Ectodermal cell (in vitro differentiated cells): Measurements from ENCODE around the gene SLC66A2.
"Not testable (repeated sequence)": the region's sequence is repeated elsewhere in the genome, so short reads cannot be mapped to it uniquely, and the experiment has no call there.

Experiments used
- H3K27ac ChIP-seq: 2 replicates; pipeline ENCODE4 v1.7.0; 2013; ENCODE audit warnings: mild to moderate bottlenecking, low read depth, low read length; ENCODE audit not compliant: insufficient read depth, poor library complexity, severe bottlenecking
- H3K27me3 ChIP-seq: 2 replicates; pipeline ENCODE4 v1.7.0; 2013; ENCODE audit warnings: mild to moderate bottlenecking, low read length; ENCODE audit not compliant: insufficient read depth, control insufficient read depth, poor library complexity, severe bottlenecking
- H3K36me3 ChIP-seq: one replicate; pipeline ENCODE4 v1.7.0; 2013; ENCODE audit warnings: low read length; ENCODE audit not compliant: control insufficient read depth, insufficient read depth
- H3K4me1 ChIP-seq: one replicate; pipeline ENCODE4 v1.7.0; 2013; ENCODE audit warnings: low read length; ENCODE audit not compliant: control insufficient read depth, insufficient read depth
- H3K4me3 ChIP-seq: 2 replicates; pipeline ENCODE4 v1.7.0; 2013; ENCODE audit warnings: low read depth, low read length, control low read depth; ENCODE audit not compliant: insufficient read depth
- H3K9me3 ChIP-seq: 2 replicates; pipeline ENCODE4 v1.7.0; 2013; ENCODE audit warnings: mild to moderate bottlenecking, low read length, moderate library complexity; ENCODE audit not compliant: control insufficient read depth
- WGBS, 2 experiments: methylation state at CpG; one replicate each; pipeline ENCODE4 v1.1.7; 2013; ENCODE audit warnings: missing lambda C conversion rate in 2 of 2; 5-methylcytosine and 5-hydroxymethylcytosine counted together

SLC66A2 gene

DNA sequence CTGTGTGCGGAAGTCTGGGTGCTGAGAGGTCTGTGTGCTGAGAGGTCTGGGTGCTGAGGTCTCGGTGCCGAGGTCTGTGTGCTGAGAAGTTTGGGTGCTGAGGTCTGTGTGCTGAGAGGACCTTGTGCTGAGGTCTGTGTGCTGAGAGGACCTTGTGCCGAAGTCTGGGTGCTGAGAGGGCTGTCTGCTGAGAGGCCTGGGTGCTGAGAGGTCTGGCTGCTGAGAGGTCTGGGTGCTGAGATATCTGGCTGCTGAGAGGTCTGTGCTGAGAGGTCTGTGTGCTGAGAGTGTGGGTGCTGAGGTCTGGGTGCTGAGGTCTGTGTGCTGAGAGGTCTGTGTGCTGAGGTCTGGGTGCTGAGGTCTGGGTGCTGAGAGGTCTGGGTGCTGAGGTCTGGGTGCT, 86.5 kb downstream of the SLC66A2 start:
- H3K9me3 ChIP-seq, H3K4me1 ChIP-seq, H3K27ac ChIP-seq, H3K27me3 ChIP-seq, H3K4me3 ChIP-seq, H3K36me3 ChIP-seq: not testable (repeated sequence)
- WGBS, 2 experiments, result 81 to 90% methylated on average over 4 of the region's 4 CpGs

- H3K27ac ChIP-seq, result no peak overlapping the region
- no peaks in the 10 kb centered on the region for H3K27me3 ChIP-seq
- H3K9me3 ChIP-seq, result no peaks in the 10 kb centered on the region
- H3K36me3 ChIP-seq, result no peaks in the 10 kb centered on the region
- no peaks in the 10 kb centered on the region for H3K4me1 ChIP-seq
- H3K4me3 ChIP-seq, result no peak overlapping the region
- 96% methylated on average over 74 of the region's 74 CpGs for WGBS, 2 experiments
These were observed 87.3 kb downstream of the SLC66A2 start for GRCh38 chr18:79864006-79864725.

GRCh38 chr18:79863161-79864005, 88.1 kb downstream of the SLC66A2 start:
- Histone ChIP-seq H3K27ac (no peak overlapping the region), H3K9me3 (no peaks in the 10 kb centered on the region), H3K36me3 (no peaks in the 10 kb centered on the region), H3K27me3 (no peaks in the 10 kb centered on the region), H3K4me3 (no peak overlapping the region), H3K4me1 (no peaks in the 10 kb centered on the region)
- 95 to 96% methylated on average over 102 of the region's 102 CpGs for WGBS, 2 experiments

DNA sequence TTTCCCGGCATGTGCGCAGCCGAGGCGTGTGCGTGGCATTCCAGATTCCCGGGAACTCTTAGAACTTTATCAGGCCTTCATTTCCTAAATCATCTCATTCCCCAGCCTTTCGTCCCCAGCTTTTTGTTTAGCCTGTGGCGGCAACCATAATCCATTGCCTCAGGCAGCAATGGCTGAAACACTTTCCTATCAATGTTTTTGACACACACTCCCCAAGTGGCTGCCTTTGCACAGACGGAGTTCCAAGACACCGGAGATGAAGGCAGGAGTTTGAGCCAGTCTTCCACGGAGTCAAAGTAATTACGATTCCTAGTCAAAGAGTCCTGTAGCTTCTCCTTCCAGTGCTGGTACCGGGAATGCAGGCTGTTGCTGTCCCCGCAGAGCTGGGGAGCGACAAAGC, 88.9 kb downstream of the SLC66A2 start:
- 91 to 95% methylated on average over 15 of the region's 15 CpGs for WGBS, 2 experiments
- no peaks in the 10 kb centered on the region for H3K36me3 ChIP-seq

DNA sequence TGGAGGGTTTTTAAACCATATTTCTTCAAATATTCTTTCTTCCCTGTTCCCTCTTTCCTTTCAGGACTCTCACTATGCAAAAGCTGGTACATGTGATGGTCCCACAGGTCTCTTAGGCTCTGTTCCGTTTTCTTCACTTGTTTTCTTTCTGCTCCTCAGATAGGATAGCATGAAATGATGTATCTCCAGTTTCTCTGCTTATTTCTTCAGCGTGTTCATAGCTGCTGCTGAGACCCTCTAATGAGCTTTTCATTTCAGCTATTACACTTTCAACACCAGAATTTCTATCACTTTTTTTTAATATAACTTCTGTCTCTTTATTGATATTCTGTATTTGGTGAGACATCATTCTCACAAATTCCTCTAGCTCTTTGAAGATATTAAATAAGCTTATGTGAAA, 89.8 kb downstream of the SLC66A2 start:
- 84 to 88% methylated on average over 2 of the region's 2 CpGs for WGBS, 2 experiments

More for the DNA sequence above, 88.9 kb downstream of the SLC66A2 start:
- H3K4me1 ChIP-seq, result no peaks in the 10 kb centered on the region
- H3K4me3 ChIP-seq, result no peak overlapping the region
- no peaks in the 10 kb centered on the region for H3K9me3 ChIP-seq
- no peak overlapping the region for H3K27ac ChIP-seq
- H3K27me3 ChIP-seq, result no peaks in the 10 kb centered on the region

GRCh38 chr18:79859314-79859713, 92.1 kb downstream of the SLC66A2 start:
- no peaks in the 10 kb centered on the region for H3K36me3 ChIP-seq
- H3K4me1 ChIP-seq, result no peaks in the 10 kb centered on the region
- WGBS, 2 experiments, result 91 to 93% methylated on average over 7 of the region's 7 CpGs
- no peaks in the 10 kb centered on the region for H3K27me3 ChIP-seq
- H3K27ac ChIP-seq, result no peak overlapping the region
- H3K4me3 ChIP-seq, result no peak overlapping the region
- no peaks in the 10 kb centered on the region for H3K9me3 ChIP-seq

More for the DNA sequence above, 89.8 kb downstream of the SLC66A2 start:
- Histone ChIP-seq H3K4me3 (no peak overlapping the region), H3K9me3 (no peaks in the 10 kb centered on the region), H3K4me1 (no peaks in the 10 kb centered on the region), H3K36me3 (no peaks in the 10 kb centered on the region), H3K27me3 (no peaks in the 10 kb centered on the region), H3K27ac (no peak overlapping the region)

GRCh38 chr18:79857082-79857671, 94.3 kb downstream of the SLC66A2 start:
- Histone ChIP-seq H3K9me3 (no peaks in the 10 kb centered on the region), H3K36me3 (no peaks in the 10 kb centered on the region), H3K4me3 (no peak overlapping the region), H3K4me1 (no peaks in the 10 kb centered on the region), H3K27ac (no peak overlapping the region), H3K27me3 (no peaks in the 10 kb centered on the region)
- WGBS, 2 experiments, result 49 to 55% methylated on average over 14 of the region's 14 CpGs

GRCh38 chr18:79856119-79857007, 95.1 kb downstream of the SLC66A2 start:
- Histone ChIP-seq H3K27ac (peak overlapping the region; percentile 36), H3K4me3 (no peak overlapping the region)
- WGBS, 2 experiments, result 41% methylated on average over 26 of the region's 26 CpGs

GRCh38 chr18:79855147-79855933, 96.1 kb downstream of the SLC66A2 start:
- no peaks in the 10 kb centered on the region for H3K36me3 ChIP-seq
- H3K4me3 ChIP-seq, result no peak overlapping the region
- H3K27ac ChIP-seq, result no peak overlapping the region
- WGBS, 2 experiments, result 92 to 95% methylated on average over 17 of the region's 17 CpGs
- H3K4me1 ChIP-seq, result no peaks in the 10 kb centered on the region
- H3K27me3 ChIP-seq, result no peaks in the 10 kb centered on the region
- no peaks in the 10 kb centered on the region for H3K9me3 ChIP-seq

More at GRCh38 chr18:79856119-79857007, 95.1 kb downstream of the SLC66A2 start:
- Histone ChIP-seq H3K4me1 (no peaks in the 10 kb centered on the region), H3K27me3 (no peaks in the 10 kb centered on the region), H3K9me3 (no peaks in the 10 kb centered on the region), H3K36me3 (no peaks in the 10 kb centered on the region)
